Ishikawa (cell line): Measurements from ENCODE around the gene SLC26A4.

Experiments used
- MAX ChIP-seq: IDR thresholded peaks from 2 replicates; pipeline ENCODE4 v1.6.1; 2012
- TAF1 ChIP-seq: IDR thresholded peaks from 2 replicates; pipeline ENCODE4 v1.6.1; 2012; ENCODE audit warnings: low read depth, mild to moderate bottlenecking

- no peak for TF ChIP-seq TAF1
- TF ChIP-seq MAX: no peak
Observed at GRCh38 chr7:107638594-107638993, 22.0 kb upstream of the SLC26A4 start.
